ENCODE data around the gene IL6R.

Gene IL6R

DNA sequence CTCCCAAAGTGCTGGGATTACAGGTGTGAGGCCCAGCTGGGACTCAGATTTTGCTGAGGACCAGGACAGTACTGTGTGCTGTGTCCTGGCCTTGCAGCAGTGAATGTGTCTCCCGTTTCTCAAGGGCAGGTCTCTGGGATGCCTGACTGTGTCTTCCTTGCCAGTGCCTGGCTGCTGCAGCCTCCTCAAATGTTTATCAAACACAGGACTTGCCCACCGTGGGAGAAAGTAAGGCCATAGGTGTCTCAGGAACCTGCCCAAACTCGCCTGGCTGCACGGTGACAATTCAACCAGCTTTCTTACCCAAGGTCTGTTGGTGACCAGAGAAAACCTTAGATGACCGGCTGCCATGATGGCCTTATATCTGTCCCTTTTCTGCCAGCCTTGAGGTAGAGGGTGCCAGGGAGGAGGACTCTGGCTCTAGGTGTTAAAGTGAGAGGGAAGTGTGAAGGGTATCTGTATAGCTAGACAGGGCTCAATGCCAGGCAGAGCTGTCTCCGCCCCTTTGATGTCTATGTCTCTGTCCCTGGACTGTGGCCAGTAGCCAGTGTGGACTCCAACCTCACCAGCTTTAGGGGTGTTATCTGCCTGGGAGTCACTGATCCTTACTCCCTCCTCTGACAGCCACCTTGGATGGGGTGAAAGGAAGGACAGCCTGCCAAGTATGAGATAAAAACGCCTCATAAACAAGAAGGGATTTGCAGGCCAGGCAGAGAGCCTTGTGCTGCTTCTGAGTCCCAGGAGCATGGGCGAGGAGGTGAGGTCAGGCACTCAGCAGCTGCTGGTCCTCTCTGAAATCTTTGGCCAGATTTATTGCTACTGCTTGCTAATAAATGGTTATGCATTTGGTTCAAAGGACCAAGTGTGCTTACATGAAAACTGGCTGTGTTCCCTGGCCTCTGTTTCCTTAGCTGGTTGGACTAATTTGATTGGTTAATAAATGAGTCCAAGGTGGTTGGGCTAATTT, 22.3 kb downstream of the IL6R start:
- no peak for DNase-seq

DNA sequence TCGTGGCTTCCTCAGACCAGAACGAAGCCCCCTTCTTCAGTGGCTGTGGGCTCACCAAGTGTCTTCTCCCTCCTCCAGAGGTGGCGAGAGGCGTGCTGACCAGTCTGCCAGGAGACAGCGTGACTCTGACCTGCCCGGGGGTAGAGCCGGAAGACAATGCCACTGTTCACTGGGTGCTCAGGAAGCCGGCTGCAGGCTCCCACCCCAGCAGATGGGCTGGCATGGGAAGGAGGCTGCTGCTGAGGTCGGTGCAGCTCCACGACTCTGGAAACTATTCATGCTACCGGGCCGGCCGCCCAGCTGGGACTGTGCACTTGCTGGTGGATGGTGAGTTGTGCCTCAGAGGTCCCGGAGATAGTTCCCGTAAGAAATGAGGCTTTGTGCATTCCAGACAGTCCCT, 24.0 kb downstream of the IL6R start:
- DNase-seq = no peak

GRCh38 chr1:154429841-154430611, 24.9 kb downstream of the IL6R start:
- DNase-seq = no peak

- DNase-seq = no peak
These were observed 25.8 kb downstream of the IL6R start for GRCh38 chr1:154430903-154431302.

DNA sequence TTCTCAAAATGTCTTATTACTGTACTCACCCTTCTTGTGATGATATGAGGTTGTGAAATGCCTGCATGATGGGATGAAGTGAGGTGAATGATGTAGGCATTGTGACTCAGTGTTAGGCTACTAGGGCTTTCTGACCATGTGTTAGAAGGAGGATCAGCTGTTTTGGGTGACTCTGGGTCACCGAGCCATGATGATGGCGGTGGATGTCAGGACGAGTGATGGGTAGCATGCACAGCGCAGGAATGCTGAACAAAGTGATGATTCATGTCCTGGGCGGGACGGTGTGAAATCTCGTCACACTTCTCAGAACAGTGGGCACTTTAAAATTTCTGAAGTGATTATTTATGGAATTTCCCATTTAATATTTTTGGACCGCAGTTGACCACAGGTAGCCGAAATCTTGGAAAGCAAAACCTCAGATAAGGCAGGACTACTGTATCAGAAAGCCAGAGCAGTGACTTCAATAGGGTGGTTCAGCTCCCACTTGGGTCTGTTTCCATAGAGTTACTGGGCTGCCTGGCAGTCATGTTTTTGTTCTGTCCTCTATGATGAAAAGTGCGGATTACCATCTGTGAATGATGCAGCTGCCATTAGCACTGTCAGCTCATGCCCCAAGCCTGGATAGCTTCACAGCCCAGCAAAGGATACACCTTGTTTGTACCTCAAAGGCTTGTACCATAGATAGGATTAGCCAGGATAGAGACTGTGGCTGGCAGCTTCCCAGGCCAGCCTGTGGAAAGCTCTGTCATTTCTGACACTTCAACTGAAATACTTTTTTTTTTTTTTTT, 26.6 kb downstream of the IL6R start:
- no peak for DNase-seq

GRCh38 chr1:154433161-154433764, 28.1 kb downstream of the IL6R start:
- DNase-seq = no peak

GRCh38 chr1:154434346-154435085, 29.4 kb downstream of the IL6R start:
- no peak for DNase-seq

- no peak for DNase-seq
These were observed 30.6 kb downstream of the IL6R start for GRCh38 chr1:154435599-154436200.

GRCh38 chr1:154436433-154436832, 31.3 kb downstream of the IL6R start:
- no peak for DNase-seq

- DNase-seq = no peak
These were observed 35.1 kb downstream of the IL6R start for GRCh38 chr1:154440036-154440804.

- no peak for DNase-seq
These were observed 36.2 kb downstream of the IL6R start for GRCh38 chr1:154441241-154441888.

DNA sequence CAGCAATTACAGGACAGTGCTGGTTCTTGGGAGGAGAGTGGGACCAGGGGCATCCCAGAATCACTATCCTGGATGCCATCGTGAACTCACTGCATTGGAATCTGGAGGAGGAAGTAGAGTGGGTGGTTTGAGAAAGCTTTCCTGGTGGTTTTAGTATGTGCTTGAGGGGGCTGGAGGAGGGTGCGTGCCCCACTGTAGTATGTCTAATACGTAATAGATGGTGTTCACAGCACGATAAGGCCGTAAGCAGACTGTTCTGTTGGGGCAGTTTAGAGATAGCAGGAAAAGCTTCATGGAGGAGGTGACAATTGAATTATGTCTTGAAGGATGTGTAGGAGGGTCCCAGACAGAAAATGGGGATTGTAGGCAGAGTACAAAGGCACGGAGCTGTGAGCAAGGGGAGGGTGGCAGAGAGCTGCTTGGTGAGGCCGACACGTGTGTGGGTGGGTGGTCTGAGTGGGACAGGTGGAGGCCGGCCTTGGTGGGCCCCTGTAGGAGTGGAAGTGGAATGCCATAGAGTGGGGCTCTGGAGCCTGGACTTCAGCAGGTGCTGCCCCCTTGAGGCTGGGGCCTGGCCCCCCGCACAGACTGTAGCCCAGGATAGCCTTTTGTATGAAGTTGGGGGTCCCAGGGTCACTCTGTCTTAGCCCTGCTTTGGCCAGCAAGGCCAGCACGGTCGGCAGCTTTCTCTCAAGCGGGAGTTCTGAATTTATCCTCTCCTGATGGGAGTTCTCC, 37.0 kb downstream of the IL6R start:
- no peak for DNase-seq

DNA sequence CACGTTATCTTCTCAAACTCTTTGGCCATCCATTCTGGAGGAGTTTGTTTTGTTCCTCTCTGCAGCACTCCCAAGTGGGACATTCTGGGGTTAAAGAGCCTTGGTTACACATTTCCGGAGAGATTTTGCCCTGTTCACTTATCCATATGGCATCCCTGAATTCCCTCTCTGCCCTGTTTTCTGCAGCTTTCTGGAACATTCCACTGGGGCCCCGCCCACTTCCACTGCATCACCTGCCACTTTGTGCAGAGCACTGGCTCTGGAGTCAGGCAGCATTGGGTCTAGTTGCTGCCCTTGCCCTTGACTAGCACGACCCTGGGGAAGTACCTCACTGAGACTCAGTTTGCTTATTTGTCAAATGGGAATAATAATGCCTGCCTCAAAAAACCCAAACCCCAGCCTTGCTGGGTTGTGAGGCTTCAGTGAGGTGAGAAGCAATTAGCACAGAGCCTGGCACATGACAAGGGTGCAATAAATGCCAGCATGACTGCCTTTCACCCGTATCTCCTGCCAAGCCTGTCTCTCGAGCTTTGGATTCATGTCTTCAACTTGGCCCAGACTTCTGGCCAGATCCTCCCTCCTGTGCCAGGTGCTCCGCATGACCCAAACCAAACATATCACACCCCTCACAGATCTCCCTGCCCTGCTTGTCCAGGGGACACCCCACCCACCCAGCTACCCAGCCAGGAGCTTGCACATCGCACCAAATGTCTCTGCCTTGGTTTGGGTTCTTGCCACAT, 38.3 kb downstream of the IL6R start:
- no peak for DNase-seq

- DNase-seq = no peak
These were observed 39.9 kb downstream of the IL6R start for GRCh38 chr1:154445040-154445472.

GRCh38 chr1:154446292-154446691, 41.1 kb downstream of the IL6R start:
- DNase-seq = no peak

- DNase-seq = no peak
These were observed 41.6 kb downstream of the IL6R start for GRCh38 chr1:154446789-154447188.

- DNase-seq = no peak
These were observed 43.2 kb downstream of the IL6R start for GRCh38 chr1:154448331-154448811.

- no peak for DNase-seq
These were observed 48.0 kb downstream of the IL6R start for GRCh38 chr1:154453161-154453560.

Measured in left hindlimb (tissue), 1 donor.